HFF-Myc (cell line): ENCODE measurements around the gene CRADD.

Experiments used
- DNase-seq: peaks from one replicate; pipeline ENCODE4 v3.0.0-alpha.2; 2011; ENCODE audit warnings: low read depth; ENCODE audit errors: extremely low read depth
- H3K4me3 ChIP-seq: replicated peaks from 2 replicates; pipeline ENCODE4 v1.5.1; 2011; ENCODE audit warnings: low read depth, mild to moderate bottlenecking, control low read depth, low read length
- CTCF ChIP-seq: IDR thresholded peaks from 2 replicates; pipeline ENCODE4 v1.5.1; 2012; ENCODE audit warnings: mild to moderate bottlenecking, low read depth, low read length, control low read depth; ENCODE audit errors: missing control alignments

Gene CRADD

GRCh38 chr12:93812626-93813025 is 135.5 kb downstream of the CRADD start:
- H3K4me3 ChIP-seq, result no peak overlapping the region
- DNase-seq, result peak; percentile 52
- TF ChIP-seq CTCF, result no peak

GRCh38 chr12:93813186-93813585 is 136.0 kb downstream of the CRADD start:
- H3K4me3 ChIP-seq, result no peak overlapping the region
- DNase-seq, result no peak
- TF ChIP-seq CTCF, result no peak

- no peak overlapping the region for H3K4me3 ChIP-seq
- no peak for DNase-seq
- TF ChIP-seq CTCF, result no peak
These were observed 137.0 kb downstream of the CRADD start for GRCh38 chr12:93813972-93814821.

GRCh38 chr12:93818488-93819049 is 141.4 kb downstream of the CRADD start:
- no peak for TF ChIP-seq CTCF
- H3K4me3 ChIP-seq, result no peak overlapping the region
- no peak for DNase-seq

- H3K4me3 ChIP-seq, result no peak overlapping the region
- no peak for TF ChIP-seq CTCF
- no peak for DNase-seq
These were observed 141.9 kb downstream of the CRADD start for GRCh38 chr12:93819050-93819491.

- no peak overlapping the region for H3K4me3 ChIP-seq
- no peak for DNase-seq
These were observed 146.6 kb downstream of the CRADD start for GRCh38 chr12:93823616-93824391.

More at GRCh38 chr12:93823616-93824391, 146.6 kb downstream of the CRADD start:
- TF ChIP-seq CTCF, result no peak
